HG03378 (cell line): ENCODE results near the gene ENTPD1.
A peak's percentile ranks its signal among the peaks of the same experiment; 100 is the strongest.
"Not testable (repeated sequence)": the region's sequence is repeated elsewhere in the genome, so short reads cannot be mapped to it uniquely, and the experiment has no call there.

ENCODE experiments used
- ATAC-seq: cut with Tn5 transposase; IDR thresholded peaks from one replicate; pipeline ENCODE4 v1.9.1; 2021; ENCODE audit warnings: mild to moderate bottlenecking, moderate library complexity; ENCODE audit not compliant: unreplicated experiment

The ENTPD1 gene

GRCh38 chr10:95907456-95908253 lies 151.7 kb downstream of the ENTPD1 start, which contains the start of gene CC2D2B:
TSS of gene CC2D2B (plus strand) at chr10:95907975. CDS start at chr10:95911324, 3,349 bp downstream.
- ATAC-seq = peak; percentile 72

GRCh38 chr10:95908450-95908849 lies 152.5 kb downstream of the ENTPD1 start:
- ATAC-seq = no peak

- ATAC-seq = no peak
These were observed 153.6 kb downstream of the ENTPD1 start for GRCh38 chr10:95909561-95909960.

- not testable (repeated sequence) for ATAC-seq
These were observed 160.1 kb downstream of the ENTPD1 start for GRCh38 chr10:95916039-95916438.
